ENCODE measurements around the gene ZNF467. TPM values are rescaled to one million over a fixed set of nuclear protein-coding genes. Genes with fewer than 3 reads are reported as not detected.

The ZNF467 gene
- total RNA-seq, 5 donors from 2014 or later (not counting 1 experiment from before 2014, with no cell fraction given): 3.0 to 5.3 (median 4.5) TPM

DNA sequence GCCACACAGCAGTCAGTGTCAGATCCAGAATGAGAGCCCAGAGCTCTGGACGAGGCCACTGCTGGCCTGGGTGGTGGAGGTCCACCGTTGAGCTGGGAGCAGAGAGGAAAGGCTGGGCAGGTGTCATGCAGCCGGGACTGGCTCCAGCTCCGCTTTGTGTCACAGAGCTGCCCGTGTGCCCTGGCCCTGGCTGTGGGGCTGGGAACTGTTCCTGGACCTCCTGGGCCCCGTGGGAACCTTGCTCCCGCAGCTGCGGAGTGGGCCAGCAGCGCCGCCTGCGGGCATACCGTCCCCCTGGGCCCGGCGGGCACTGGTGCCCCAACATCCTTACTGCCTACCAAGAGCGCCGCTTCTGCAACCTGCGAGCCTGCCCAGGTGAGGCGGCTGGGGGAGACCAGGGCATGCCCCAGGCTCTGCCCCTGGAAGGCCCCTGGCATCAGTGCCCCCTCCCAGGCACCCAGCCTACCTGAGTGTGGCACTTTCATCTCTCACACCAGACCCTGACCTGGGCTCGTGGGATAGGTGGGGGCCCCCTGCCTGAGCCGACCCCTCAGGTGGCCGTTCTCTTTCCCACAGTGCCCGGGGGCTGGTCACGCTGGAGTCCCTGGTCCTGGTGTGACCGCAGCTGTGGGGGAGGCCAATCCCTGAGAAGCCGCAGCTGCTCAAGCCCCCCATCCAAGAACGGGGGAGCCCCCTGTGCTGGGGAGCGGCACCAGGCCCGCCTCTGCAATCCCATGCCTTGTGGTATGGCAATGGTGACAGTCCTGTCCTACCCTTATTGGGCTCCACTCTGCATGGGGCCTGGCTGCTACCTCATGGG is 46.0 kb upstream of the ZNF467 start:
- H3K9me3 ChIP-seq: no peaks in the 10 kb centered on the region
- H3K4me1 Mint-ChIP-seq: no peaks in the 10 kb centered on the region
- ATAC-seq (replicated peaks in 1 of 4) (no peak), DNase-seq (no peak)
- H3K36me3 Mint-ChIP-seq: no peaks in the 10 kb centered on the region
- H3K4me3 Mint-ChIP-seq: no peak overlapping the region
- WGBS (ENCODE audit: insufficient coverage): 83% methylated on average over 22 of the region's 28 CpGs
- no peaks in the 10 kb centered on the region for H3K4me1 ChIP-seq (ENCODE audit: control insufficient read depth in 1 of 2, extremely low read depth in 1 of 2, insufficient read depth in 2 of 2, low read length in 2 of 2)
- peaks cover 0 to 3% of the 10 kb centered on the region in 2 donors for H3K36me3 ChIP-seq (ENCODE audit: control insufficient read depth in 2 of 2, extremely low read depth in 1 of 2, insufficient read depth in 1 of 2, low read length in 1 of 2)
- H3K27me3 ChIP-seq (replicated peaks in 1 of 2; ENCODE audit: control insufficient read depth in 2 of 2, extremely low read depth in 1 of 2, insufficient read depth in 2 of 2, low read length in 1 of 2): peaks cover 0 to 8% of the 10 kb centered on the region in 2 experiments
- no peak overlapping the region for H3K4me3 ChIP-seq (ENCODE audit: control insufficient read depth in 1 of 2, extremely low read depth in 1 of 2, low read length in 1 of 2)
- H3K27ac ChIP-seq (ENCODE audit: low read length): no peak overlapping the region
- no peak overlapping the region for H3K27ac Mint-ChIP-seq
- H3K9me3 Mint-ChIP-seq: no peaks in the 10 kb centered on the region
- no peaks in the 10 kb centered on the region for H3K27me3 Mint-ChIP-seq
- ChIA-PET CTCF (no interaction called here), POLR2A (interaction anchor here (0.5 to 0.7 kb wide), 2 partner anchors 19 to 412 kb away, joined by 4 to 6 read pairs; no protein-coding TSS in a partner anchor)

DNA sequence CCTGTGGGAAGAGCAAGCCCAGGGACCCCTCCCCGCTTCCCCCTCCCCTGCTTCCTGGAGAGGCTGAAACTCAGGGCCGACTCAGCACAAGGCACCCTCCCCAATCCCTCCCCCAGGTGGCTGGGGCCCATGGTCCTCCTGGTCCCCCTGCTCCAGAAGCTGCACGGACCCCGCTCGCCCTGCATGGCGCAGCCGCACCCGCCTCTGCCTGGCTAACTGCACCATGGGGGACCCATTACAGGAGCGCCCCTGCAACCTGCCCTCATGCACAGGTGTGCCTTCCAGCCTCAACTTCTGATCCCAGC is 45.1 kb upstream of the ZNF467 start:
- Histone ChIP-seq H3K27ac (ENCODE audit: low read length) (no peak overlapping the region), H3K27me3 (replicated peaks in 1 of 2; ENCODE audit: control insufficient read depth in 2 of 2, extremely low read depth in 1 of 2, insufficient read depth in 2 of 2, low read length in 1 of 2) (peaks cover 0 to 6% of the 10 kb centered on the region in 2 experiments), H3K9me3 (no peaks in the 10 kb centered on the region), H3K4me3 (ENCODE audit: control insufficient read depth in 1 of 2, extremely low read depth in 1 of 2, low read length in 1 of 2) (no peak overlapping the region), H3K36me3 (ENCODE audit: control insufficient read depth in 2 of 2, extremely low read depth in 1 of 2, insufficient read depth in 1 of 2, low read length in 1 of 2) (peaks cover 0 to 3% of the 10 kb centered on the region in 2 donors), H3K4me1 (ENCODE audit: control insufficient read depth in 1 of 2, extremely low read depth in 1 of 2, insufficient read depth in 2 of 2, low read length in 2 of 2) (peaks cover under 1 to 2% of the 10 kb centered on the region in 2 experiments)
- 95% methylated on average over 7 of the region's 9 CpGs for WGBS (ENCODE audit: insufficient coverage)
- ATAC-seq (replicated peaks in 1 of 4): no peak
- Mint-ChIP-seq H3K27ac (no peak overlapping the region), H3K27me3 (no peaks in the 10 kb centered on the region), H3K9me3 (no peaks in the 10 kb centered on the region), H3K4me3 (no peak overlapping the region), H3K4me1 (peaks cover 0 to 2% (median 0%) of the 10 kb centered on the region in 3 donors), H3K36me3 (no peaks in the 10 kb centered on the region)
- no peak for DNase-seq
- ChIA-PET POLR2A (no interaction called here), CTCF (no interaction called here)

DNA sequence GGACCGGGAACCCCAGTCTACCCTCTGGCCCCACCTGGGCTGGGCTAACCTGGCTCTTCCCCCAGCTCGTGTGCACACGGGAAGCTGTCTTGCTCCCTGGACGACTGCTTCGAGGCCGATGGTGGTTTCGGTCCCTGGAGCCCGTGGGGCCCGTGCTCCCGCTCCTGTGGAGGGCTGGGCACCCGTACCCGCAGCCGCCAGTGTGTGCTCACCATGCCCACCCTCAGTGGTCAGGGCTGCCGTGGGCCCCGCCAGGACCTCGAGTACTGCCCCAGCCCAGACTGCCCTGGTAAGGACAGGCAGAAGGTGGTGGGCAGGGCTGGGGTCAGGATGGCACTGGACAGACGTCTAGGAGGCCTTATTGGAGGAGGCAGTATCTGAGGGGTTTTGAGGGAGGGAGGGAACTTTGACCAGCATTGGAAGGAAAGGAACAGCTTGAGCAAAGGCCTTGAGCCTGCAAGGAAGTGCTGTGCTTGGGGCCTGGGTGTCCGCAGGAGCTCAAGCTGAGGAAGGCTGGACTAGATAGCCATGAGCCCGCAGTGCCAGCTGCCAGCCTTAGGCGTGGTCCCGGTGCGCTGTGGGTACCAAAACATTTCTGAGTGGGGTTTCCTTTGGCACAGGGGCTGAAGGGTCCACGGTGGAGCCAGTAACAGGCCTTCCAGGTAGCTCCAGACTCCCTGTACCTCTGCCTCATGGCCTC is 44.6 kb upstream of the ZNF467 start:
- Histone ChIP-seq H3K4me1 (ENCODE audit: control insufficient read depth in 1 of 2, extremely low read depth in 1 of 2, insufficient read depth in 2 of 2, low read length in 2 of 2) (peaks cover 4 to 5% of the 10 kb centered on the region in 2 experiments), H3K36me3 (ENCODE audit: control insufficient read depth in 2 of 2, extremely low read depth in 1 of 2, insufficient read depth in 1 of 2, low read length in 1 of 2) (peaks cover 0 to 3% of the 10 kb centered on the region in 2 donors), H3K4me3 (ENCODE audit: control insufficient read depth in 1 of 2, extremely low read depth in 1 of 2, low read length in 1 of 2) (no peak overlapping the region), H3K9me3 (no peaks in the 10 kb centered on the region), H3K27ac (ENCODE audit: low read length) (no peak overlapping the region), H3K27me3 (replicated peaks in 1 of 2; ENCODE audit: control insufficient read depth in 2 of 2, extremely low read depth in 1 of 2, insufficient read depth in 2 of 2, low read length in 1 of 2) (peaks cover 0 to 7% of the 10 kb centered on the region in 2 experiments)
- POLR2A ChIA-PET: no interaction called here
- CTCF ChIA-PET: no interaction called here
- H3K9me3 Mint-ChIP-seq: no peaks in the 10 kb centered on the region
- ATAC-seq (replicated peaks in 1 of 4): no peak
- H3K36me3 Mint-ChIP-seq: no peaks in the 10 kb centered on the region
- H3K4me1 Mint-ChIP-seq: peaks cover 0 to 6% (median 3%) of the 10 kb centered on the region in 3 donors
- H3K27ac Mint-ChIP-seq: no peak overlapping the region
- WGBS (ENCODE audit: insufficient coverage): 78% methylated on average over 22 of the region's 23 CpGs
- no peak overlapping the region for H3K4me3 Mint-ChIP-seq
- DNase-seq: no peak
- H3K27me3 Mint-ChIP-seq: no peaks in the 10 kb centered on the region

DNA sequence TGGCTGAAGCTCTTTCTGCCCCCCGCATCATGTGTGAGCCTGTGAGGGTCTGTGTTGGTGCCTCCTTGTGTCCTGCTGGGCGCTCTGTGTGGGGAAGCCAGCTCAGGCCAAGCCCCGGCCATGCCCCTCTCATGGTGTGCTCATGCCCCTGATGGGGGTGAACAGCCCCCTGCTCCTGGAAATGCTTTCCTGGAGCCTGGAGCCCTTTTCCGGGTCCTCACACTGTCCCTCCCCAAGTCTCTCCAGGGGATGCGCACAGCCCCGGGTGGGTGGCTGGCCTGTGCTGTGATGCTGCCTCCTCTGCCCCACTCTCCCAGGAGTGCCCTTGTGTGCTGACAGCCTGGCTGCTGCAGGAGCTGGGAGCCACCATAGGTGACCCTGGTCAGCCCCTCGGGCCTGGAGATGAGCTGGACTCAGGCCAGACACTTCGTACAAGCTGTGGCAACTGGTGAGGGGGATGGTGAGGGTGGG is 43.9 kb upstream of the ZNF467 start:
- Mint-ChIP-seq H3K4me1 (peaks cover 0 to 6% (median 3%) of the 10 kb centered on the region in 3 donors), H3K4me3 (no peak overlapping the region), H3K27ac (no peak overlapping the region), H3K9me3 (no peaks in the 10 kb centered on the region), H3K27me3 (no peaks in the 10 kb centered on the region), H3K36me3 (no peaks in the 10 kb centered on the region)
- H3K27me3 ChIP-seq (replicated peaks in 1 of 2; ENCODE audit: control insufficient read depth in 2 of 2, extremely low read depth in 1 of 2, insufficient read depth in 2 of 2, low read length in 1 of 2): peaks cover 0 to 7% of the 10 kb centered on the region in 2 experiments
- 77% methylated on average over 7 of the region's 8 CpGs for WGBS (ENCODE audit: insufficient coverage)
- H3K4me1 ChIP-seq (ENCODE audit: control insufficient read depth in 1 of 2, extremely low read depth in 1 of 2, insufficient read depth in 2 of 2, low read length in 2 of 2): peaks cover 5 to 7% of the 10 kb centered on the region in 2 experiments
- ChIA-PET POLR2A (no interaction called here), CTCF (no interaction called here)
- ATAC-seq (replicated peaks in 1 of 4): no peak
- H3K4me3 ChIP-seq (ENCODE audit: control insufficient read depth in 1 of 2, extremely low read depth in 1 of 2, low read length in 1 of 2): no peak overlapping the region
- H3K9me3 ChIP-seq: no peaks in the 10 kb centered on the region
- no peak overlapping the region for H3K27ac ChIP-seq (ENCODE audit: low read length)
- DNase-seq: no peak
- H3K36me3 ChIP-seq (ENCODE audit: control insufficient read depth in 2 of 2, extremely low read depth in 1 of 2, insufficient read depth in 1 of 2, low read length in 1 of 2): peaks cover 0 to 3% of the 10 kb centered on the region in 2 donors

DNA sequence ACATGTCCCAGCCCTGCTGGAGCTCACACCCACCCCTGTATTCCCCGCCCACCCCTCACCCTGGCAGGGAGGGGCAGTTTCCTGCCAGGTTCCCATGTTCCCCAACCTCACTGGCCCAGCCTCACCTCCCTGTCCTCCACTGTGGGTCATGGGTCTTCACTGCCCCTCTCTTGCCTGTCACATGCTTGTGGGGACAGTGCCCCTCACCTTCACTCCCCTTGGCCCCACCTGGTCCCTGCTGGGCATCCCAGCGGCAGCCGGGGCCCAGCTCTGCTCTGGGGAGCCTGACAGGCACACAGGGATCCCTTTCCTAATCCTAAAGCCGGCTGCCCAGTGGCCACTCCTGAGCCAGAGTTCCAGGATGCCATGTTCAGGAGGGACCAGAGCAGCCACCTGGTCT is 43.4 kb upstream of the ZNF467 start:
- peaks cover 0 to 6% (median 3%) of the 10 kb centered on the region in 3 donors for H3K4me1 Mint-ChIP-seq
- Histone ChIP-seq H3K27ac (ENCODE audit: low read length) (no peak overlapping the region), H3K36me3 (ENCODE audit: control insufficient read depth in 2 of 2, extremely low read depth in 1 of 2, insufficient read depth in 1 of 2, low read length in 1 of 2) (peaks cover 0 to 3% of the 10 kb centered on the region in 2 donors), H3K9me3 (no peaks in the 10 kb centered on the region), H3K4me1 (ENCODE audit: control insufficient read depth in 1 of 2, extremely low read depth in 1 of 2, insufficient read depth in 2 of 2, low read length in 2 of 2) (peaks cover 5 to 7% of the 10 kb centered on the region in 2 experiments), H3K27me3 (replicated peaks in 1 of 2; ENCODE audit: control insufficient read depth in 2 of 2, extremely low read depth in 1 of 2, insufficient read depth in 2 of 2, low read length in 1 of 2) (peaks cover 0 to 7% of the 10 kb centered on the region in 2 experiments), H3K4me3 (ENCODE audit: control insufficient read depth in 1 of 2, extremely low read depth in 1 of 2, low read length in 1 of 2) (no peak overlapping the region)
- no peak overlapping the region for H3K27ac Mint-ChIP-seq
- no peak overlapping the region for H3K4me3 Mint-ChIP-seq
- no peaks in the 10 kb centered on the region for H3K27me3 Mint-ChIP-seq
- CTCF ChIA-PET: no interaction called here
- ATAC-seq (replicated peaks in 1 of 4): no peak
- no peak for DNase-seq
- no peaks in the 10 kb centered on the region for H3K36me3 Mint-ChIP-seq
- no peaks in the 10 kb centered on the region for H3K9me3 Mint-ChIP-seq
- 81% methylated on average over 4 of the region's 4 CpGs for whole genome bisulfite sequencing (ENCODE audit: insufficient coverage)
- POLR2A ChIA-PET: no interaction called here

DNA sequence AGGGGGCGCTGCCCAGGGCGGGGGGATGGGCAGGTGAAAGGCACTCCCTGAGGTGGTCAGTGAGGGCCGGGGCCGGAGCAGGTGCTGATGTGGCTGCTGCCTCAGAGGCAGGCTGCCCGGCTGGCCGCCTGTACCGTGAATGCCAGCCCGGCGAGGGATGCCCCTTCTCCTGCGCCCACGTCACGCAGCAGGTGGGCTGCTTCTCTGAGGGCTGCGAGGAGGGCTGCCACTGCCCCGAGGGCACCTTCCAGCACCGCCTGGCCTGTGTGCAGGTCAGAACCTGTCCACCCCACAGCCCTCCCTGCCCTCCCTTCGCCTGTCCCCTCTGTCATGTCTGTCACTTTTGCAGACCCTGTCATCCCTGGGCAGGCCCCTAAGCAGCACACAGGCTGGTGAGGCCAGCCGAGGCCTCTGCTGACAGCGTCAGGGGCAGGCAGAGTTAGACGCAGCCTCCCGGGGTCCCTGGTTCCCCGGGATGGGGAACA is 42.9 kb upstream of the ZNF467 start:
- Mint-ChIP-seq H3K36me3 (no peaks in the 10 kb centered on the region), H3K27ac (no peak overlapping the region), H3K4me1 (peaks cover 0 to 6% (median 3%) of the 10 kb centered on the region in 3 donors), H3K9me3 (no peaks in the 10 kb centered on the region), H3K4me3 (no peak overlapping the region), H3K27me3 (no peaks in the 10 kb centered on the region)
- DNase-seq (no peak), ATAC-seq (replicated peaks in 1 of 4) (no peak)
- peaks cover 5 to 7% of the 10 kb centered on the region in 2 experiments for H3K4me1 ChIP-seq (ENCODE audit: control insufficient read depth in 1 of 2, extremely low read depth in 1 of 2, insufficient read depth in 2 of 2, low read length in 2 of 2)
- H3K27ac ChIP-seq (ENCODE audit: low read length): no peak overlapping the region
- 89% methylated on average over 19 of the region's 21 CpGs for WGBS (ENCODE audit: insufficient coverage)
- CTCF ChIA-PET: no interaction called here
- POLR2A ChIA-PET: no interaction called here
- H3K36me3 ChIP-seq (ENCODE audit: control insufficient read depth in 2 of 2, extremely low read depth in 1 of 2, insufficient read depth in 1 of 2, low read length in 1 of 2): peaks cover 0 to 3% of the 10 kb centered on the region in 2 donors
- no peaks in the 10 kb centered on the region for H3K9me3 ChIP-seq
- no peak overlapping the region for H3K4me3 ChIP-seq (ENCODE audit: control insufficient read depth in 1 of 2, extremely low read depth in 1 of 2, low read length in 1 of 2)
- peaks cover 0 to 7% of the 10 kb centered on the region in 2 experiments for H3K27me3 ChIP-seq (replicated peaks in 1 of 2; ENCODE audit: control insufficient read depth in 2 of 2, extremely low read depth in 1 of 2, insufficient read depth in 2 of 2, low read length in 1 of 2)
